HEK293T (cell line): ENCODE data around the gene TRIM37.

ENCODE experiments used
- BHLHE40 ChIP-seq: fragments of 450-650 bp; IDR thresholded peaks from 2 replicates; pipeline ENCODE4 v1.6.1; 2016; ENCODE audit warnings: mild to moderate bottlenecking, moderate library complexity, borderline replicate concordance
- FOXM1 ChIP-seq: fragments of 450-650 bp; IDR thresholded peaks from 2 replicates; pipeline ENCODE4 v1.6.1; 2017; ENCODE audit warnings: mild to moderate bottlenecking, borderline replicate concordance
- SP1 ChIP-seq: fragments of 450-650 bp; IDR thresholded peaks from 2 replicates; pipeline ENCODE4 v1.6.1; 2017

DNA sequence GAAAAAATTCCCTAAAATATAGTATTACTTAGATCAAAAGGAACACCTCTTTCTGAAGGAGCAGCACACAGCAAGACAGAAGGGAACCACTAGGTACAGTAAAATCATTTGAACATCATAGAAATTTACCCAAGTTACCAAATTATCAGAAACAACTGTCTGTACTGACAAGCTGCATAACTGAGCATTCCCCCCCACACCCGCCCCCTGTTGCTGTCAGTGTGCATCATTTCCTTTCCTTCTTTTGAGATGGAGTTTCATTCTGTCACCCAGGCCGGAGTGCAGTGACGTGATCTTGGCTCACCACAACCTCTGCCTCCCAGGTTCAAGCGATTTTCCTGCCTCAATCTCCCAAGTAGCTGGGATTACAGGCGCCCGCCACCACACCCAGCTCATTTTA, 120.7 kb downstream of the TRIM37 start:
- TF ChIP-seq BHLHE40 (no peak), SP1 (no peak), FOXM1 (no peak)
